Loucy (cell line): ENCODE data around the gene UBL4A.

Experiments
- CTCF ChIP-seq: fragments of 200-600 bp; sonication (generic); conservative IDR thresholded peaks from 2 replicates; pipeline ENCODE4 v1.5.1; 2014; ENCODE audit warnings: mild to moderate bottlenecking, antibody characterized with exemption, low read length
- EZH2phosphoT487 ChIP-seq: fragments of 200-600 bp; IDR thresholded peaks from 2 replicates; pipeline ENCODE4 v1.6.1; 2018; ENCODE audit warnings: antibody characterized with exemption, mild to moderate bottlenecking, moderate library complexity, borderline replicate concordance

GRCh38 chrX:154490414-154491083, 4.1 kb upstream of the UBL4A start, which contains the start of gene SLC10A3:
- no peak for TF ChIP-seq CTCF
- no peak for TF ChIP-seq EZH2phosphoT487
